Measurements from ENCODE around the gene ZMYND12.
A peak's percentile ranks its signal among the peaks of the same experiment; 100 is the strongest.

The ZMYND12 gene

GRCh38 chr1:42399315-42400100, 56.3 kb downstream of the ZMYND12 start:
- DNase-seq (ENCODE audit: low read depth in 3 of 3, low spot score in 1 of 3), result no peak

- DNase-seq (ENCODE audit: low read depth in 3 of 3, low spot score in 1 of 3), result no peak
These were observed 62.6 kb downstream of the ZMYND12 start for GRCh38 chr1:42392967-42393848.

- no peak for DNase-seq (ENCODE audit: low read depth in 3 of 3, low spot score in 1 of 3)
These were observed 63.6 kb downstream of the ZMYND12 start for GRCh38 chr1:42392255-42392654.

GRCh38 chr1:42386051-42386450, 69.8 kb downstream of the ZMYND12 start:
- no peak for DNase-seq (ENCODE audit: low read depth in 3 of 3, low spot score in 1 of 3)

- DNase-seq (ENCODE audit: low read depth in 3 of 3, low spot score in 1 of 3), result no peak
These were observed 70.5 kb downstream of the ZMYND12 start for GRCh38 chr1:42385283-42385682.

- DNase-seq (ENCODE audit: low read depth in 3 of 3, low spot score in 1 of 3), result no peak
These were observed 74.5 kb downstream of the ZMYND12 start for GRCh38 chr1:42381280-42381673.

- DNase-seq (ENCODE audit: low read depth in 3 of 3, low spot score in 1 of 3), result peak in 1 of 3 donors; percentile 22
These were observed 75.1 kb downstream of the ZMYND12 start, which contains the start of gene RIMKLA for GRCh38 chr1:42380586-42381279. RIMKLA (plus strand) TSS chr1:42380792; CDS start chr1:42380935, 143 bp downstream.
